Activated CD4-positive, alpha-beta memory T cell treated with anti-CD3 and anti-CD28 coated beads, Interleukin-2, amount 10 ng/mL, durations not matched to agents 7 days and 5 days (primary cell): ENCODE results near the gene SYNGR3. TPM values are rescaled to one million over a fixed set of nuclear protein-coding genes. Genes with fewer than 3 reads are reported as not detected.
"Not testable (repeated sequence)": the region's sequence is repeated elsewhere in the genome, so short reads cannot be mapped to it uniquely, and the experiment has no call there.

ENCODE experiments used
- CTCF ChIA-PET: fragments of 350-600 bp; sonication (Branson Sonifier 250); formaldehyde crosslinking; loops from one replicate; lab custom pipeline; 2021; ENCODE audit warnings: antibody characterized with exemption, inconsistent platforms; lab: Charles Lee
- POLR2A ChIA-PET: fragments of 350-600 bp; sonication (Branson Sonifier 250); formaldehyde crosslinking; loops from one replicate; lab custom pipeline; 2021; ENCODE audit warnings: antibody characterized with exemption; lab: Charles Lee
- DNase-seq: peaks from one replicate; pipeline ENCODE4 v3.0.0-alpha.2; 2020
- H3K27ac Mint-ChIP-seq: one replicate; pipeline ENCODE4 v1.8.0; 2021; ENCODE audit warnings: mild to moderate bottlenecking, mixed read lengths
- H3K27me3 Mint-ChIP-seq: one replicate; pipeline ENCODE4 v1.8.0; 2021; ENCODE audit warnings: mixed read lengths
- H3K36me3 Mint-ChIP-seq: one replicate; pipeline ENCODE4 v1.8.0; 2021; ENCODE audit warnings: low read depth, mixed read lengths
- H3K4me1 Mint-ChIP-seq: one replicate; pipeline ENCODE4 v1.8.0; 2021; ENCODE audit warnings: mixed read lengths
- H3K4me3 Mint-ChIP-seq: one replicate; pipeline ENCODE4 v1.8.0; 2021; ENCODE audit warnings: mild to moderate bottlenecking, mixed read lengths
- H3K9me3 Mint-ChIP-seq: one replicate; pipeline ENCODE4 v1.8.0; 2021; ENCODE audit warnings: mixed read lengths
- total RNA-seq, 2 experiments: library from RNA; stranded (reverse); gene quantifications; one replicate each; pipeline ENCODE4 v1.2.3, GENCODE V29; 2021

The SYNGR3 gene
- total RNA-seq, 2 experiments from 2014 or later = 12.3 to 12.6 TPM

- ChIA-PET CTCF (interaction anchor here (0.5 to 2.6 kb wide), 4 partner anchors 13 to 146 kb away, joined by 3 to 12 read pairs (median 4); partner anchors contain the start of gene TRAF7), POLR2A (interaction anchor here (0.7 to 3.2 kb wide), 11 partner anchors 9 to 145 kb away, joined by 3 to 24 read pairs (median 4); partner anchors contain the start of genes RPS2, SYNGR3, TBL3 and TRAF7)
Observed at GRCh38 chr16:2009164-2009711, 19.5 kb downstream of the SYNGR3 start.

GRCh38 chr16:2009791-2010510 lies 20.2 kb downstream of the SYNGR3 start, which contains the start of gene ZNF598:
Gene ZNF598, minus strand, starts transcription at chr16:2009821.
- CTCF ChIA-PET = interaction anchor here (2.6 kb wide), 1 partner anchor 131 kb away, joined by 12 read pairs; no protein-coding TSS in a partner anchor
- H3K27ac Mint-ChIP-seq = peak within 1 kb of the TSS; percentile 88

More at GRCh38 chr16:2009164-2009711, 19.5 kb downstream of the SYNGR3 start:
- no peaks in the 10 kb centered on the region for H3K27me3 Mint-ChIP-seq
- H3K9me3 Mint-ChIP-seq = no peaks in the 10 kb centered on the region
- H3K27ac Mint-ChIP-seq = peak overlapping the region; percentile 86
- peaks cover 15% of the 10 kb centered on the region for H3K36me3 Mint-ChIP-seq
- DNase-seq = peak; percentile 30
- H3K4me3 Mint-ChIP-seq = peak overlapping the region; percentile 81
- H3K4me1 Mint-ChIP-seq = peaks cover 47% of the 10 kb centered on the region

GRCh38 chr16:2011726-2012125 lies 22.0 kb downstream of the SYNGR3 start:
- H3K27me3 Mint-ChIP-seq, DNase-seq, H3K27ac Mint-ChIP-seq, H3K9me3 Mint-ChIP-seq, H3K4me3 Mint-ChIP-seq: not testable (repeated sequence)
- ChIA-PET CTCF (interaction anchor here (1.0 to 1.9 kb wide), 3 partner anchors 11 to 129 kb away, joined by 3 to 6 read pairs (median 3); partner anchors contain the start of genes NTHL1 and TSC2), POLR2A (interaction anchor here (1.3 to 1.5 kb wide), 2 partner anchors 40 to 143 kb away, joined by 4 read pairs; partner anchors contain the start of gene TBL3)
- Mint-ChIP-seq H3K36me3 (peaks cover 15% of the 10 kb centered on the region), H3K4me1 (peaks cover 28% of the 10 kb centered on the region)

More at GRCh38 chr16:2009791-2010510, 20.2 kb downstream of the SYNGR3 start, which contains the start of gene ZNF598:
- Mint-ChIP-seq H3K9me3 (no peaks in the 10 kb centered on the region), H3K4me1 (peaks cover 41% of the 10 kb centered on the region), H3K36me3 (peaks cover 15% of the 10 kb centered on the region), H3K4me3 (peak within 1 kb of the TSS; percentile 92), H3K27me3 (no peaks in the 10 kb centered on the region)
- peak; percentile 83 for DNase-seq
- POLR2A ChIA-PET = interaction anchor here (1.5 to 3.2 kb wide), 5 partner anchors 18 to 145 kb away, joined by 4 to 24 read pairs (median 14); partner anchors contain the start of genes RPS2, SYNGR3 and TRAF7

GRCh38 chr16:2013527-2013926 lies 23.8 kb downstream of the SYNGR3 start:
- H3K27ac Mint-ChIP-seq = no peak overlapping the region

GRCh38 chr16:2015117-2015946 lies 25.6 kb downstream of the SYNGR3 start:
- no peak for DNase-seq
- no peak overlapping the region for H3K4me3 Mint-ChIP-seq
- no peak overlapping the region for H3K27ac Mint-ChIP-seq
- peaks cover 12% of the 10 kb centered on the region for H3K27me3 Mint-ChIP-seq
- H3K4me1 Mint-ChIP-seq = peaks cover 2% of the 10 kb centered on the region
- no peaks in the 10 kb centered on the region for H3K36me3 Mint-ChIP-seq
- H3K9me3 Mint-ChIP-seq = no peaks in the 10 kb centered on the region
- CTCF ChIA-PET = interaction anchor here (0.7 to 2.0 kb wide), 6 partner anchors 7 to 125 kb away, joined by 3 to 10 read pairs (median 5); no protein-coding TSS in a partner anchor
- POLR2A ChIA-PET = interaction anchor here (1.0 kb wide), 1 partner anchor 140 kb away, joined by 4 read pairs; the partner anchor contains the start of gene TRAF7

More at GRCh38 chr16:2013527-2013926, 23.8 kb downstream of the SYNGR3 start:
- POLR2A ChIA-PET = interaction anchor here (1.6 kb wide), 1 partner anchor 34 kb away, joined by 4 read pairs; the partner anchor contains the start of genes NTHL1 and TSC2
- CTCF ChIA-PET = interaction anchor here (0.6 to 1.9 kb wide), 3 partner anchors 9 to 129 kb away, joined by 5 to 6 read pairs (median 6); no protein-coding TSS in a partner anchor
- Mint-ChIP-seq H3K36me3 (peaks cover 6% of the 10 kb centered on the region), H3K4me1 (peaks cover 10% of the 10 kb centered on the region), H3K27me3 (peaks cover 3% of the 10 kb centered on the region), H3K9me3 (no peaks in the 10 kb centered on the region), H3K4me3 (no peak overlapping the region)
- no peak for DNase-seq

- DNase-seq = no peak
- no peaks in the 10 kb centered on the region for H3K36me3 Mint-ChIP-seq
- ChIA-PET CTCF (interaction anchor here (0.7 to 2.0 kb wide), 3 partner anchors 12 to 124 kb away, joined by 3 to 10 read pairs (median 9); partner anchors contain the start of gene PKD1), POLR2A (interaction anchor here (1.1 kb wide), 1 partner anchor 131 kb away, joined by 6 read pairs; no protein-coding TSS in a partner anchor)
- no peak overlapping the region for H3K4me3 Mint-ChIP-seq
- peaks cover 16% of the 10 kb centered on the region for H3K27me3 Mint-ChIP-seq
- peaks cover 2% of the 10 kb centered on the region for H3K4me1 Mint-ChIP-seq
- H3K27ac Mint-ChIP-seq = no peak overlapping the region
- H3K9me3 Mint-ChIP-seq = no peaks in the 10 kb centered on the region
Observed at GRCh38 chr16:2015947-2016208, 26.1 kb downstream of the SYNGR3 start.

GRCh38 chr16:2016407-2016922 lies 26.7 kb downstream of the SYNGR3 start:
- no peak overlapping the region for H3K27ac Mint-ChIP-seq
- peaks cover 19% of the 10 kb centered on the region for H3K27me3 Mint-ChIP-seq
- POLR2A ChIA-PET = interaction anchor here (1.1 to 1.4 kb wide), 2 partner anchors 131 to 139 kb away, joined by 4 to 6 read pairs; partner anchors contain the start of gene TRAF7
- no peak overlapping the region for H3K4me3 Mint-ChIP-seq
- DNase-seq = no peak
- CTCF ChIA-PET = interaction anchor here (0.7 to 2.0 kb wide), 4 partner anchors 13 to 138 kb away, joined by 3 to 10 read pairs (median 6); partner anchors contain the start of gene PKD1
- H3K9me3 Mint-ChIP-seq = no peaks in the 10 kb centered on the region
- H3K36me3 Mint-ChIP-seq = no peaks in the 10 kb centered on the region
- H3K4me1 Mint-ChIP-seq = peaks cover 2% of the 10 kb centered on the region

GRCh38 chr16:2019518-2019920 lies 29.7 kb downstream of the SYNGR3 start, which contains the start of gene NPW:
Gene NPW, plus strand, starts transcription at chr16:2019785.
- no peak within 1 kb of the TSS for H3K4me3 Mint-ChIP-seq
- POLR2A ChIA-PET = interaction anchor here (2.5 kb wide), 1 partner anchor 136 kb away, joined by 8 read pairs; the partner anchor contains the start of gene TRAF7
- no peak for DNase-seq
- H3K36me3 Mint-ChIP-seq = no peaks in the 10 kb centered on the region
- no peak within 1 kb of the TSS for H3K27ac Mint-ChIP-seq
- CTCF ChIA-PET = interaction anchor here (1.2 to 1.6 kb wide), 3 partner anchors 28 to 127 kb away, joined by 4 to 7 read pairs (median 6); partner anchors contain the start of genes NTHL1 and TSC2
- peaks cover 14% of the 10 kb centered on the region for H3K4me1 Mint-ChIP-seq
- no peaks in the 10 kb centered on the region for H3K9me3 Mint-ChIP-seq
- H3K27me3 Mint-ChIP-seq = peaks cover 31% of the 10 kb centered on the region

GRCh38 chr16:2019921-2020831 lies 30.4 kb downstream of the SYNGR3 start:
- CTCF ChIA-PET = interaction anchor here (1.2 to 5.5 kb wide), 4 partner anchors 27 to 127 kb away, joined by 4 to 79 read pairs (median 6); partner anchors contain the start of genes NTHL1 and TSC2
- Mint-ChIP-seq H3K9me3 (no peaks in the 10 kb centered on the region), H3K4me3 (no peak overlapping the region), H3K27me3 (peaks cover 34% of the 10 kb centered on the region), H3K27ac (no peak overlapping the region), H3K4me1 (peaks cover 14% of the 10 kb centered on the region), H3K36me3 (no peaks in the 10 kb centered on the region)
- POLR2A ChIA-PET = interaction anchor here (2.5 kb wide), 1 partner anchor 135 kb away, joined by 8 read pairs; the partner anchor contains the start of gene TRAF7
- no peak for DNase-seq

GRCh38 chr16:2022723-2023091 lies 32.9 kb downstream of the SYNGR3 start:
- CTCF ChIA-PET = interaction anchor here (0.6 to 5.5 kb wide), 18 partner anchors 8 to 509 kb away, joined by 3 to 79 read pairs (median 4); partner anchors contain the start of genes CEMP1, NTHL1, TRAF7 and TSC2
- POLR2A ChIA-PET = interaction anchor here (0.6 to 1.6 kb wide), 8 partner anchors 14 to 132 kb away, joined by 3 to 8 read pairs (median 4); partner anchors contain the start of genes NTHL1, TRAF7 and TSC2

More at GRCh38 chr16:2022723-2023091, 32.9 kb downstream of the SYNGR3 start:
- Mint-ChIP-seq H3K36me3 (no peaks in the 10 kb centered on the region), H3K9me3 (no peaks in the 10 kb centered on the region), H3K27ac (no peak overlapping the region), H3K4me1 (peaks cover 18% of the 10 kb centered on the region), H3K4me3 (peak overlapping the region; percentile 64), H3K27me3 (peaks cover 44% of the 10 kb centered on the region)
- DNase-seq = no peak
